GM13977 (cell line): ENCODE data around the gene DTX3.
"Not testable (repeated sequence)": the region's sequence is repeated elsewhere in the genome, so short reads cannot be mapped to it uniquely, and the experiment has no call there.

Source experiments
- DNase-seq: peaks from one replicate; pipeline ENCODE4 v3.0.0; 2012; ENCODE audit warnings: low spot score
- CTCF ChIP-seq: IDR thresholded peaks from 2 replicates; pipeline ENCODE4 v1.5.1; 2012; ENCODE audit warnings: mild to moderate bottlenecking, control low read depth; ENCODE audit not compliant: insufficient read depth; ENCODE audit errors: extremely low read depth, missing control alignments
- in situ Hi-C: fragments of 300-500 bp; cut with MboI; formaldehyde crosslinking; loops from one replicate; pipeline ENCODE4 v1.12.0; 2022; ENCODE audit warnings: low sequenced_read_pairs, low pct_unique_long_range_greater_than_20kb, mixed read lengths, inconsistent platforms; ENCODE audit not compliant: unreplicated experiment

Gene DTX3

GRCh38 chr12:57604454-57604991, at the start of gene DTX3:
Gene DTX3 (plus strand): TSS chr12:57604824. CDS start chr12:57606518, 1,694 bp downstream.
- peak; percentile 4 for TF ChIP-seq CTCF
- DNase-seq, result peak; percentile 81
- in situ Hi-C loops, result no loop called here

- in situ Hi-C loops, result no loop called here
- DNase-seq, result no peak
- TF ChIP-seq CTCF, result no peak
Observed at GRCh38 chr12:57554897-57555296, 49.7 kb upstream of the DTX3 start.

- no peak for TF ChIP-seq CTCF
- no peak for DNase-seq
- in situ Hi-C loops, result no loop called here
Observed at GRCh38 chr12:57558864-57559263, 45.8 kb upstream of the DTX3 start.

- in situ Hi-C loops, result no loop called here
- DNase-seq, result no peak
- TF ChIP-seq CTCF, result no peak
Observed at GRCh38 chr12:57560516-57560915, 44.1 kb upstream of the DTX3 start.

- DNase-seq, in situ Hi-C loops: not testable (repeated sequence)
Observed at GRCh38 chr12:57561117-57561516, 43.5 kb upstream of the DTX3 start.

GRCh38 chr12:57563358-57563757, 41.3 kb upstream of the DTX3 start:
- no peak for TF ChIP-seq CTCF
- no peak for DNase-seq
- in situ Hi-C loops, result no loop called here

GRCh38 chr12:57564178-57564740, 40.4 kb upstream of the DTX3 start:
- TF ChIP-seq CTCF, result no peak
- DNase-seq, result no peak
- in situ Hi-C loops, result no loop called here
